ENCODE data around the gene GPR45. TPM values are rescaled to one million over a fixed set of nuclear protein-coding genes. Genes with fewer than 3 reads are reported as not detected.
A peak's percentile ranks its signal among the peaks of the same experiment; 100 is the strongest.

Gene GPR45, protein sequence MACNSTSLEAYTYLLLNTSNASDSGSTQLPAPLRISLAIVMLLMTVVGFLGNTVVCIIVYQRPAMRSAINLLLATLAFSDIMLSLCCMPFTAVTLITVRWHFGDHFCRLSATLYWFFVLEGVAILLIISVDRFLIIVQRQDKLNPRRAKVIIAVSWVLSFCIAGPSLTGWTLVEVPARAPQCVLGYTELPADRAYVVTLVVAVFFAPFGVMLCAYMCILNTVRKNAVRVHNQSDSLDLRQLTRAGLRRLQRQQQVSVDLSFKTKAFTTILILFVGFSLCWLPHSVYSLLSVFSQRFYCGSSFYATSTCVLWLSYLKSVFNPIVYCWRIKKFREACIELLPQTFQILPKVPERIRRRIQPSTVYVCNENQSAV
- under 1 TPM in 3 of 4 donors, not detected in 1; 0.13 to 0.26 (median 0.19) TPM for polyA plus RNA-seq (ENCODE audit: insufficient read length in 4 of 4)

GRCh38 chr2:105241443-105241842 is at the start of gene GPR45:
TSS of gene GPR45 (plus strand) at chr2:105241743. CDS start at chr2:105241859, 116 bp downstream.
- DNase-seq (ENCODE audit: low read depth in 4 of 4, low spot score in 3 of 4) = no peak

GRCh38 chr2:105194022-105194675 is 47.4 kb upstream of the GPR45 start:
- DNase-seq (ENCODE audit: low read depth in 4 of 4, low spot score in 3 of 4) = no peak

GRCh38 chr2:105196651-105197050 is 44.9 kb upstream of the GPR45 start:
- DNase-seq (ENCODE audit: low read depth in 4 of 4, low spot score in 3 of 4) = no peak

GRCh38 chr2:105215586-105216192 is 25.9 kb upstream of the GPR45 start:
- no peak for DNase-seq (ENCODE audit: low read depth in 4 of 4, low spot score in 3 of 4)

- no peak for DNase-seq (ENCODE audit: low read depth in 4 of 4, low spot score in 3 of 4)
Measured at GRCh38 chr2:105220604-105221003, 20.9 kb upstream of the GPR45 start.

- DNase-seq (ENCODE audit: low read depth in 4 of 4, low spot score in 3 of 4) = no peak
Measured at GRCh38 chr2:105224444-105224843, 17.1 kb upstream of the GPR45 start.

DNA sequence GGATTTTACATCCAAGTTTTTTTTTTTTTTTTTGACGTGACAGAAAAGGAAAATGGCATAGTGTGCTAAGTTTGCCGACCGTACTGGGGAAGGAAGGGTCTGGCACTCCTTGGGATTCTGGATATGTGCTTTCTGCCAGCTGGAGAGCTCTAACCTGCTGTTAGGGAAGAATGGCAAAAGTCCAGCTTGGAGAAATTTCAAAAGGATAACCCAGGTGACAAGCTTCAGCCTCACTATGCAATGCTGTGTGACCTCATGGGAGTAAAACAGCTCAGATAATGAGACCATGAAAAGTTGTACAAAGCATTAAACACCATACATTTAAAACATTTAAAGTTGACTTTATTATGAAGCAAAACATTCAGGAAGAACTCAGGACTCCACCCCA is 10.3 kb upstream of the GPR45 start:
- no peak for DNase-seq (ENCODE audit: low read depth in 4 of 4, low spot score in 3 of 4)

DNA sequence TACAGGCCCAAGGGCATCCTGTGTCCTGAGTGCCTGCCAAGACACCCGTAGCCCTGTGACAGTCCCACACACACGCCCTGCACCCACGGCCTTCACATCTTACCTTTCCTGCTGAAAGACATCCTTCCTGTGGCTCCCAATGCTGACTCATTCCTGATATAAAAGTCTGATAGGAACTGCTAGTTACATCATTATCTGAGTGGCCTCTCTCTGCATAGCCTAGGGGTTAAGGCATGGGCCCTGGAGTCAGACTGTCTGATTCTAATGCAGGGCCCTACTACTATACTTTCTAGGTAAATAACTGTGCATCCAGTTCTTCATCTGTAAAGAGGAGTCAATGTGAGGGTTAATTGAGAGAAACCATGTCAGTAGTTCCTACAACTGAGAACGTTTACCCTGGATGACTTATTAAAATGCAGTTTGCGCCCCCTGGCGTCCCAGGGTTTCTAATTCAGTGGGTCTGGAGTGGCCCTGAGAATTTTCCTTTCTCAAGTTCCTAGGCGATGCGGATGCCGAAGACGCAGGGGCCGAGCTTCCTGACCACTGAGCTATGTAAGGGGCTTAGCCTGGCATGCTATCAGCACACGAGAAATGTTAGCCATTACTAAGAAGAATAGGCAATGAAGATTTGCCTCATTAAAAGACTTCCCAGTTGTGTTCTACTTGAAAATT is 6.0 kb upstream of the GPR45 start:
- peak; percentile 55 to 79 (median 68) for DNase-seq (ENCODE audit: low read depth in 4 of 4, low spot score in 3 of 4)

GRCh38 chr2:105236060-105236424 is 5.5 kb upstream of the GPR45 start:
- DNase-seq (ENCODE audit: low read depth in 4 of 4, low spot score in 3 of 4) = no peak

GRCh38 chr2:105237045-105237765 is 4.3 kb upstream of the GPR45 start:
- no peak for DNase-seq (ENCODE audit: low read depth in 4 of 4, low spot score in 3 of 4)

DNA sequence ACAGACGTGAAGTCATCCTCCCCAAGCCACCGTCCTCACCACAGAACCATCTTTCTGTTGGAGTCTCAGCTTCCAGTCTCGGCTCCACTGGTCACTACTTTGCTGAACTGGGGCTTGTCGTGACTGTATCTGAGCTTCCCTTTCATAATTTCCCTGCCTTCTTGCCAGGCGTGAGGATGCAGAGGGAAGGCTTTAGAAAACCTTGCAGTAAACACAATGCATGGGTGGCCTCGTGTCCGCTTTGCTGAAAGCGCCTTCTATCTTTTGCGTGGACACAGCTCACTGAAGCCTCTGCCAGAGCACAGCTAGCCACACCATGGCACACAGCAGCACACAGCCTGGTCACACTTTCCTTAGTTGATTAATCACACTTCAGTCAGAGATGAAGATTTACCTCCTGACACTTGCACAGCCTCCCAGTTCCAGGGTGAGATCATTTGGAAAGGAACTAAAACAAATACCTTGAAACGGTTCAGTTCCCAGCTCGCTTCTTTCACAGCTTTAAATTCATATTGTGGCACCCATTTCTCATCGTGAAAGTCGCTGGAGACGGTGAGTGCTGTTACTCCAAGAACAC is 2.8 kb upstream of the GPR45 start:
- no peak for DNase-seq (ENCODE audit: low read depth in 4 of 4, low spot score in 3 of 4)

GRCh38 chr2:105239924-105240323 is 1.6 kb upstream of the GPR45 start:
- DNase-seq (ENCODE audit: low read depth in 4 of 4, low spot score in 3 of 4) = no peak

DNA sequence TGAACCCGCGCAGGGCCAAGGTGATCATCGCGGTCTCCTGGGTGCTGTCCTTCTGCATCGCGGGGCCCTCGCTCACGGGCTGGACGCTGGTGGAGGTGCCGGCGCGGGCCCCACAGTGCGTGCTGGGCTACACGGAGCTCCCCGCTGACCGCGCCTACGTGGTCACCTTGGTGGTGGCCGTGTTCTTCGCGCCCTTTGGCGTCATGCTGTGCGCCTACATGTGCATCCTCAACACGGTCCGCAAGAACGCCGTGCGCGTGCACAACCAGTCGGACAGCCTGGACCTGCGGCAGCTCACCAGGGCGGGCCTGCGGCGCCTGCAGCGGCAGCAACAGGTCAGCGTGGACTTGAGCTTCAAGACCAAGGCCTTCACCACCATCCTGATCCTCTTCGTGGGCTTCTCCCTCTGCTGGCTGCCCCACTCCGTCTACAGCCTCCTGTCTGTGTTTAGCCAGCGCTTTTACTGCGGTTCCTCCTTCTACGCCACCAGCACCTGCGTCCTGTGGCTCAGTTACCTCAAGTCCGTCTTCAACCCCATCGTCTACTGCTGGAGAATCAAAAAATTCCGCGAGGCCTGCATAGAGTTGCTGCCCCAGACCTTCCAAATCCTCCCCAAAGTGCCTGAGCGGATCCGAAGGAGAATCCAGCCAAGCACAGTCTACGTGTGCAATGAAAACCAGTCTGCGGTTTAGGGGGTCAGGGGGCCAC is 897 bp downstream of the GPR45 start:
- no peak for DNase-seq (ENCODE audit: low read depth in 4 of 4, low spot score in 3 of 4)

- DNase-seq (ENCODE audit: low read depth in 4 of 4, low spot score in 3 of 4) = no peak
Measured at GRCh38 chr2:105243961-105244360, 2.4 kb downstream of the GPR45 start.

DNA sequence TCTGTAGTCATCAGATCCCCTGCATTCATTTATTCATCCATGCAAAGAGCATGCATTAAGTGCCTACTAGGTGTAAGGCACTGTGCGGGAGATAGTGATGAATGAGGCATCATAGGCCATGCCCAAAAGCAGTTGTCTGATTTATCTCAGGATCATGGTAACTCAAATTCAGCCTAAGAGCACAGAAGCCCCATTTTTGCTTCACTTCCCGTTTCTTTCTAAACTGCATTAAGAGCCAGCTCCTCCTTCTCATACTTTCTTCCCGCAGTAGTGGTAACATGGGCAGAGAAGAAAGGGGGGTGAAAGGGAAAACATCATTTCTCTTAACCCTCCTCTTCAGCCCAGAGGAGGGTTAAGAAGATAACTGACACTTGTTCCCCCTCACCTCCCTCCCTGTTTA is 2.9 kb downstream of the GPR45 start:
- DNase-seq (ENCODE audit: low read depth in 4 of 4, low spot score in 3 of 4) = no peak

DNA sequence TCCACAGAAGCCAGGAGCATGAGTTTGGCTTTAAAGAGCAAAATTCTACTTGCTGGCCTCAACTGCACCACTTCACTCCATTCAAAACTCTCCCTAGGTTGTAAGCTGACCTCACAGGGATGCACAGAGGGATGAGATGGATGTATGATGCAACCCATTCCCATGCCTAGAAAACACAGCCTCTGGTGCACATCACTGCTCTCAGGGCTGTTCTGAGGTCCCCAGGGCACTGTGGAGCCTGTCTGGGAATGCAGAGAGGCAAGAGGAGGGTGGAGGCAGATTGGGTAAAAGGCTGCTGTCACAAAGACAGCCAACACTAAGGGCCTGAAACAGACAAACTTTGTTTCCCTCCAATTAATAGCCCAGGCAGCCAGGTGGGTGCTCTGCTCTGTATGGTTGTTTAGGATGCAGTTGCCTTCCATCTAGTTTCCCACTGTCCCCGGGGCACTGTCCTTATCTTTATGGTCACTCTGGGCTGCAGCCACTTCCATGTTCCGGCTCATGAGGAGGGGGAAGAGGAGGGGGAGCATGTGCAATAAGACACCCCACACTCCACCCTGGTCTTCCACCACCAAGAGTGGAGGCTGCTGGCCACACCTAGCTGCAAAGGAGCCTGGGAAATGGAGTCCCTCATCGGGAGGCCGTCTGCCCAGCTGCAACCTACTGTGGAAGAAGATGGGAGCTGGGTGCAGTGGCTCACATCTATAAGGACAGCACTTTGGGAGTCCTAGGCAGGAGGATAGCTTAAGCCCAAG is 7.0 kb downstream of the GPR45 start:
- no peak for DNase-seq (ENCODE audit: low read depth in 4 of 4, low spot score in 3 of 4)

DNA sequence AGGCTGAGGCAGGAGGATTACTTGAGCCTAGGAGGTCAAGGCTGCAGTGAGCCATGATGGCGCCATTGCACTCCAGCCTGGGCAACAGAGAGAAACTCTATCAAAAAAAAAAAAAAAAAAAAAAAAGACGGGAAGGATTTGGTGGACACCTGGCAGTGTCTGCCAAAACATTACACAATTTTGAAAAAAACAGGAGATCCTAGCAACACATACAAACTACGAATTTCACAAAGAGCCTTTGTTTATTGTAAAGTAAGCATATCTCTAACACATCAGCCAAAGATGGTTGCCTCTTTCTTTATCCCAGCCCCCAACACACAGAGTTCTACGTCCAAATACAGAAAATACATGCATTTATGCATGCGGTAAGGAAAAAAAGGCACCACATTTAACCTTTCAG is 7.6 kb downstream of the GPR45 start:
- DNase-seq (ENCODE audit: low read depth in 4 of 4, low spot score in 3 of 4) = no peak

DNA sequence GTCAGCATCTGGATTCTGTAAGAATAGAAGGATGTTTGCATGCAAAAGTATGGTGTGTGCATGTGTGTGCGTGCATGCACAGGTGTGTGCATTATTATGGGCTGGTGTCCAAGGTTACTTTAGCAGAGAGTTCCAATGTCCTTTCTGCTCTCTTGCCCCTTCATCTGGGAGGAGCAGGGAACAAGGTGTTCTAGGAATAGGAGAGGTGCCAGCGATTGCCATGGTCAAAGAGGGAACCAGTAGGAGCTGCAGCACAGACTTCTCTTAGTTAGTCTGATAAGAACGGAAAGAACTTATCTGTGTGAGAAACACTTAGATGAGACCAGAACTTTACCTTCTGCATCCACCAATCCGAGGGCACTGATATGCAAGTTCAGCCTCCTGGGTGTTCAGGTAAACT is 8.3 kb downstream of the GPR45 start:
- DNase-seq (ENCODE audit: low read depth in 4 of 4, low spot score in 3 of 4) = no peak

All from left renal pelvis (tissue), 4 donors.